ENCODE measurements around the gene NTM. TPM values are rescaled to one million over a fixed set of nuclear protein-coding genes. Genes with fewer than 3 reads are reported as not detected.

NTM gene
- total RNA-seq, 2 donors from 2014 or later, result 1.7 to 3.6 TPM

DNA sequence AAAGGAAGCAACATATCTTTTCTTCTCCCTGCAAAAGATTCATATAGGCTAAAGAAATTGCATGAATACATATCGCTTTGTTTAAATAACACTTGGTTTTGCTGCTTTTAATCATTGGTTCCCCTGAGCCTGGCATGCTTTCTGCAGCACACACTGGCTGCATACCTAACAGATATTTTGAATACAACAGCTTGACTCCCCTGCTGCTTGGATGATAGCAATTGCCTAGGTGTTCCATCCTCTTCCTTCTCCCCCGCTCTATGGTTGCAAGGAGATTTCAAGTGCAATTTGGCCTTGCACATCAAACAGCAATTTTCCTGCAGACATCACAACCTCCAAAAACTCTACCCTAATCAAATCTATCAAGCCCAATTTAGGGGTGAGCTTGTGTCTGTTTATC, 430.0 kb downstream of the NTM start:
- no peaks in the 10 kb centered on the region for H3K27me3 ChIP-seq (ENCODE audit: control insufficient read depth, insufficient read depth, low read length, poor library complexity, severe bottlenecking)
- TF ChIP-seq, protein P1, sequence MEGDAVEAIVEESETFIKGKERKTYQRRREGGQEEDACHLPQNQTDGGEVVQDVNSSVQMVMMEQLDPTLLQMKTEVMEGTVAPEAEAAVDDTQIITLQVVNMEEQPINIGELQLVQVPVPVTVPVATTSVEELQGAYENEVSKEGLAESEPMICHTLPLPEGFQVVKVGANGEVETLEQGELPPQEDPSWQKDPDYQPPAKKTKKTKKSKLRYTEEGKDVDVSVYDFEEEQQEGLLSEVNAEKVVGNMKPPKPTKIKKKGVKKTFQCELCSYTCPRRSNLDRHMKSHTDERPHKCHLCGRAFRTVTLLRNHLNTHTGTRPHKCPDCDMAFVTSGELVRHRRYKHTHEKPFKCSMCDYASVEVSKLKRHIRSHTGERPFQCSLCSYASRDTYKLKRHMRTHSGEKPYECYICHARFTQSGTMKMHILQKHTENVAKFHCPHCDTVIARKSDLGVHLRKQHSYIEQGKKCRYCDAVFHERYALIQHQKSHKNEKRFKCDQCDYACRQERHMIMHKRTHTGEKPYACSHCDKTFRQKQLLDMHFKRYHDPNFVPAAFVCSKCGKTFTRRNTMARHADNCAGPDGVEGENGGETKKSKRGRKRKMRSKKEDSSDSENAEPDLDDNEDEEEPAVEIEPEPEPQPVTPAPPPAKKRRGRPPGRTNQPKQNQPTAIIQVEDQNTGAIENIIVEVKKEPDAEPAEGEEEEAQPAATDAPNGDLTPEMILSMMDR (conservative IDR thresholded peaks at IDR 0.05), result no peak
- peaks cover 2% of the 10 kb centered on the region for H3K27me3 Mint-ChIP-seq (ENCODE audit: insufficient read depth)
- H3K9me3 ChIP-seq (ENCODE audit: control insufficient read depth, low read length), result no peaks in the 10 kb centered on the region
- WGBS, 2 experiments (ENCODE audit: insufficient coverage in 1 of 2, insufficient read length in 1 of 2), result 98 to 100% methylated on average over 1 to 2 of the region's 2 CpGs
- H3K4me3 ChIP-seq (ENCODE audit: low read length), result no peak overlapping the region
- no peaks in the 10 kb centered on the region for H3K36me3 Mint-ChIP-seq (ENCODE audit: low read depth)
- H3K9me3 Mint-ChIP-seq, result no peaks in the 10 kb centered on the region
- DNase-seq, result peak; percentile 58
- H3K4me1 ChIP-seq (ENCODE audit: control insufficient read depth, insufficient read depth, low read length), result peaks cover 8% of the 10 kb centered on the region
- peaks cover 39% of the 10 kb centered on the region for H3K4me1 Mint-ChIP-seq
- H3K27ac Mint-ChIP-seq, result no peak overlapping the region
- H3K4me3 Mint-ChIP-seq, result no peak overlapping the region
- no peak overlapping the region for H3K27ac ChIP-seq (ENCODE audit: low read depth, low read length)
- no peak overlapping the region for H3K9ac ChIP-seq (ENCODE audit: extremely low read depth, low read length, poor library complexity, severe bottlenecking)
- no peaks in the 10 kb centered on the region for H3K36me3 ChIP-seq (ENCODE audit: control insufficient read depth, insufficient read depth, low read length)

DNA sequence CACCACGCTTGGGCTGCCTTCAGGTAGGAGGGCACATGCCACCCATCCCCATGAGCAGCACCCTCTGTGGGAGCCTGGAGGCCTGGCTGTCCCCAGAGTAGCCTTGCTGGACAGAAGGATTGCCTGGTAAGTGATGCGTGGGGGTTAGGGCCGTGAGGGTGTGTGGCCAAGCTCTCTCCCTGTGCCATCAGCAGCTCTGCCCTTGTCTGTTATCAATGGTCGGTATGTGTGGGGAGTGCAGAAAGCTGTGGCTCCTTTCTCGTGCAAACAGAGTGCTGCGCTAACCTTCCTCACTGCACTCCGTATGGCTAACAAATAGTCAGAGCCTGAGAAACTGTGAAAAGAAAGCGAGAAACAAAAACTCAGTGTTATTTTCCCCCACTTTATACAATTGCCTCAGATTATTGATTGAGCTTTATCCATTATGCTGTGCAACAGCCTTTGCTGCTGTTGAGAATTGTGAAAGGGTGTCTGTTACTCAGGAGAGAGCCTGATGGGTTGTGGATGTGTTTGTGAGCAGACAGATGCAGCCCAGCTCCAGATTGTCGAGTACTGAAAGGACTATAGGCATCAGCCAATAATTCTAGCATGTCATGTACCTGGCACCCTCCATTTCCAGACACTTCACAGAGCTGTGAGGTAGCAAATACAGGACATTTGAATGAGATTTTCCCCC, 432.2 kb downstream of the NTM start:
- no peak overlapping the region for H3K4me3 ChIP-seq (ENCODE audit: low read length)
- peaks cover 39% of the 10 kb centered on the region for H3K4me1 Mint-ChIP-seq
- 63 to 73% methylated on average over 7 to 9 of the region's 9 CpGs for WGBS, 2 experiments (ENCODE audit: insufficient coverage in 1 of 2, insufficient read length in 1 of 2)

DNA sequence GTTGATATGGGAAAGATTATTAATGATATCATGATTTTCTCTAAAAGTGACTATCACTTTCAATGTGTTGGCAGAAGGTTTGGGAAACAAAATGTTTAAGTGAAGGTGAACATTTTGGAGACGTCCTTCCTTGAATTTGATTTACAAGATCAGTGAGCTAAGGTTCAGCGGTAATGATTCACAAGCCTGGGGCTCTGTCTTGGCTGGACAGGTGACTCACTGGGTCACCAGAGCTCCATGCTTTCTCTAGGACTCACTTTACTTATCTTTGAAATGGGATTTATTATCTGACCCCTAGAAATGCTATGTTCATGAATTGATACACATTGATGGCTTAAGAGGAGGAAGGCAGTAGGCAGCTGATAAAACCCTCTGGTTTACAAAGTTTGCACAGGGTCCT, 437.5 kb downstream of the NTM start:
- H3K27me3 Mint-ChIP-seq (ENCODE audit: insufficient read depth), result peaks cover 2% of the 10 kb centered on the region
- H3K27me3 ChIP-seq (ENCODE audit: control insufficient read depth, insufficient read depth, low read length, poor library complexity, severe bottlenecking), result no peaks in the 10 kb centered on the region

More for the DNA sequence above, 432.2 kb downstream of the NTM start:
- H3K4me3 Mint-ChIP-seq, result no peak overlapping the region
- no peaks in the 10 kb centered on the region for H3K36me3 Mint-ChIP-seq (ENCODE audit: low read depth)
- no peaks in the 10 kb centered on the region for H3K9me3 Mint-ChIP-seq
- no peaks in the 10 kb centered on the region for H3K36me3 ChIP-seq (ENCODE audit: control insufficient read depth, insufficient read depth, low read length)
- H3K27ac Mint-ChIP-seq, result no peak overlapping the region
- H3K27ac ChIP-seq (ENCODE audit: low read depth, low read length), result peak overlapping the region; percentile 3
- no peak overlapping the region for H3K9ac ChIP-seq (ENCODE audit: extremely low read depth, low read length, poor library complexity, severe bottlenecking)
- H3K9me3 ChIP-seq (ENCODE audit: control insufficient read depth, low read length), result no peaks in the 10 kb centered on the region
- DNase-seq, result peak; percentile 56
- TF ChIP-seq, protein P1 (conservative IDR thresholded peaks at IDR 0.05), result no peak
- H3K4me1 ChIP-seq (ENCODE audit: control insufficient read depth, insufficient read depth, low read length), result peaks cover 8% of the 10 kb centered on the region
- H3K27me3 Mint-ChIP-seq (ENCODE audit: insufficient read depth), result peaks cover 2% of the 10 kb centered on the region
- H3K27me3 ChIP-seq (ENCODE audit: control insufficient read depth, insufficient read depth, low read length, poor library complexity, severe bottlenecking), result no peaks in the 10 kb centered on the region

More for the DNA sequence above, 437.5 kb downstream of the NTM start:
- Mint-ChIP-seq H3K4me3 (no peak overlapping the region), H3K27ac (no peak overlapping the region), H3K9me3 (no peaks in the 10 kb centered on the region), H3K36me3 (ENCODE audit: low read depth) (no peaks in the 10 kb centered on the region), H3K4me1 (peaks cover 10% of the 10 kb centered on the region)
- Histone ChIP-seq H3K4me1 (ENCODE audit: control insufficient read depth, insufficient read depth, low read length) (no peaks in the 10 kb centered on the region), H3K27ac (ENCODE audit: low read depth, low read length) (no peak overlapping the region), H3K4me3 (ENCODE audit: low read length) (no peak overlapping the region), H3K36me3 (ENCODE audit: control insufficient read depth, insufficient read depth, low read length) (no peaks in the 10 kb centered on the region), H3K9ac (ENCODE audit: extremely low read depth, low read length, poor library complexity, severe bottlenecking) (no peak overlapping the region), H3K9me3 (ENCODE audit: control insufficient read depth, low read length) (no peaks in the 10 kb centered on the region)
- DNase-seq, result no peak
- TF ChIP-seq, protein P1 (conservative IDR thresholded peaks at IDR 0.05), result no peak
- WGBS, 2 experiments (ENCODE audit: insufficient coverage in 1 of 2, insufficient read length in 1 of 2), result 95 to 97% methylated on average over 2 of the region's 2 CpGs
